Ammon's horn (tissue), 1 donor: ENCODE measurements around the gene CPNE7.
"Not testable (repeated sequence)": the region's sequence is repeated elsewhere in the genome, so short reads cannot be mapped to it uniquely, and the experiment has no call there.

Source experiments
- DNase-seq: peaks from one replicate; pipeline ENCODE4 v3.0.0-alpha.2; 2016; ENCODE audit warnings: low spot score

CPNE7 gene

GRCh38 chr16:89624777-89625761 is 49.5 kb downstream of the CPNE7 start:
- DNase-seq = no peak

GRCh38 chr16:89629827-89630610 is 54.5 kb downstream of the CPNE7 start:
- DNase-seq = no peak

GRCh38 chr16:89633064-89633631 is 57.6 kb downstream of the CPNE7 start:
- no peak for DNase-seq

- not testable (repeated sequence) for DNase-seq
These were observed 59.2 kb downstream of the CPNE7 start for GRCh38 chr16:89634463-89635385.

- DNase-seq = no peak
These were observed 61.1 kb downstream of the CPNE7 start for GRCh38 chr16:89636663-89637062.

GRCh38 chr16:89637379-89637778 is 61.8 kb downstream of the CPNE7 start:
- DNase-seq = no peak

- no peak for DNase-seq
These were observed 62.9 kb downstream of the CPNE7 start for GRCh38 chr16:89638455-89638854.

- no peak for DNase-seq
These were observed 63.8 kb downstream of the CPNE7 start for GRCh38 chr16:89639385-89639784.

- DNase-seq = no peak
These were observed 66.0 kb downstream of the CPNE7 start for GRCh38 chr16:89641458-89642119.

- no peak for DNase-seq
These were observed 67.0 kb downstream of the CPNE7 start for GRCh38 chr16:89642574-89642973.

GRCh38 chr16:89643769-89644300 is 68.3 kb downstream of the CPNE7 start:
- DNase-seq = no peak

- no peak for DNase-seq
These were observed 69.6 kb downstream of the CPNE7 start for GRCh38 chr16:89645122-89645521.

- DNase-seq = no peak
These were observed 70.7 kb downstream of the CPNE7 start for GRCh38 chr16:89646270-89646669.
